Measurements from ENCODE around the gene PKNOX2.

PKNOX2 gene

GRCh38 chr11:125346179-125346530, 181.6 kb downstream of the PKNOX2 start:
- H3K27me3 ChIP-seq (ENCODE audit: control insufficient read depth in 5 of 5, insufficient read depth in 4 of 5, low read length in 5 of 5) = no peaks in the 10 kb centered on the region

DNA sequence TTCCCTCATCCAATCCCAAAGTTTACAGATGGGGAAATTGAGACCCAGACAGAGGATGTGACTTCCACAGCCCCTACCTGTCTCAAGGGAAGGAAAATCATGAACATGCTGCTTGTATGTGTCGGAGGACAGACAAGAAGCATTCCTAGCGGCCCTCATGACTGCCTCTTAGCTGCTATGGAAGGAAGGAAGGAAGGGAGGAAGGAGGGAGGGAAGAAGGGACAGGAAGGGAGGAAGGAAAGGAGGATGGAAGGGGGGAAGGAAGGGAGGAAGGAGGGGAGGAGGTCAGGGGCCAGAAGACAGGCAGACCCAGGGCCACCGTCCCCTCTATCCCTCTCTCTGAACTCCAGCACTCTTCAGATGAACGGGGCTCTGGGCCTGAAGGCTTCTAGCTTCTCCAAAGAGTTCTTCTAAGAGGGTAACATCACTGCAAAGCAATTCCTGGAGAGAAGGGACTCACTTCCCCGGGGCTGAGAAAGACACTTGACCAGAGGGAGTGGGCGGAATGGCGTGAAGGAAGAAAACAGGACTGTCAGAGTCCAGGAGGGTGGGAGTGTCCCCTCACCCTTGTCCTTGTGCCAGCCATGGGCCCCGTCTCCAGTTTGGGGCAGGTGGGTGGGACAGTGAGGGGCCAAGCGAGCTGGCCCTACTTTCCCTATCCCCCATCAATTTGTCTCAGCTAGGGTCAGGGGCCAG, 182.2 kb downstream of the PKNOX2 start:
- Histone ChIP-seq H3K27me3 (ENCODE audit: control insufficient read depth in 5 of 5, insufficient read depth in 4 of 5, low read length in 5 of 5) (no peaks in the 10 kb centered on the region), H3K4me3 (ENCODE audit: low read depth in 1 of 5, low read length in 5 of 5) (no peak overlapping the region), H3K36me3 (ENCODE audit: control insufficient read depth in 5 of 5, insufficient read depth in 5 of 5, low read length in 5 of 5) (no peaks in the 10 kb centered on the region), H3K9ac (ENCODE audit: low read length in 5 of 5) (peak overlapping the region in 1 of 5 donors; percentile 39), H3K27ac (ENCODE audit: low read depth, low read length) (peak overlapping the region; percentile 56), H3K9me3 (ENCODE audit: control insufficient read depth in 5 of 5, low read length in 5 of 5) (no peaks in the 10 kb centered on the region), H3K4me1 (ENCODE audit: control insufficient read depth in 5 of 5, insufficient read depth in 5 of 5, low read length in 5 of 5) (peaks cover 0 to 16% (median 10%) of the 10 kb centered on the region in 5 donors)

More at GRCh38 chr11:125346179-125346530, 181.6 kb downstream of the PKNOX2 start:
- Histone ChIP-seq H3K27ac (ENCODE audit: low read depth, low read length) (peak overlapping the region; percentile 56), H3K36me3 (ENCODE audit: control insufficient read depth in 5 of 5, insufficient read depth in 5 of 5, low read length in 5 of 5) (no peaks in the 10 kb centered on the region), H3K4me3 (ENCODE audit: low read depth in 1 of 5, low read length in 5 of 5) (no peak overlapping the region), H3K9ac (ENCODE audit: low read length in 5 of 5) (no peak overlapping the region), H3K4me1 (ENCODE audit: control insufficient read depth in 5 of 5, insufficient read depth in 5 of 5, low read length in 5 of 5) (peaks cover 0 to 16% (median 10%) of the 10 kb centered on the region in 5 donors), H3K9me3 (ENCODE audit: control insufficient read depth in 5 of 5, low read length in 5 of 5) (no peaks in the 10 kb centered on the region)

DNA sequence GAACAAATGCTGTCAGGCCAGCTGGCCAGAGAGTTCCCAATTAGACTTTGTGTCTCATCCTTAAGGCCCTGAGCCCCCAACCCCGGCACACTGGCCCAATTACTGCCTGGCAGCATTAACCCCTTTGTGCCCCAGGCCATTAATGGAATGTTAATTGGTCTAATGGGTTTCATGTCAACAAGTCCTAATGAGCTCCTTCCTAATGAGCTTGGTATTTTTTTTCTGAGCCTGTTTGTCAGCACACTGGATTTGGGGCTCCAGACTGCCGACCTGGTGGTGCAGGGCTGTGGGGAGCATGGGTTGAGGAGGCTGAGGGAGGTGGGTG, 182.7 kb downstream of the PKNOX2 start:
- H3K9me3 ChIP-seq (ENCODE audit: control insufficient read depth in 5 of 5, low read length in 5 of 5) = no peaks in the 10 kb centered on the region
- H3K36me3 ChIP-seq (ENCODE audit: control insufficient read depth in 5 of 5, insufficient read depth in 5 of 5, low read length in 5 of 5) = no peaks in the 10 kb centered on the region
- no peak overlapping the region for H3K4me3 ChIP-seq (ENCODE audit: low read depth in 1 of 5, low read length in 5 of 5)
- H3K27me3 ChIP-seq (ENCODE audit: control insufficient read depth in 5 of 5, insufficient read depth in 4 of 5, low read length in 5 of 5) = peaks cover 0 to under 1% (median 0%) of the 10 kb centered on the region in 5 donors
- H3K9ac ChIP-seq (ENCODE audit: low read length in 5 of 5) = no peak overlapping the region
- peak overlapping the region; percentile 56 for H3K27ac ChIP-seq (ENCODE audit: low read depth, low read length)
- peaks cover 0 to 16% (median 10%) of the 10 kb centered on the region in 5 donors for H3K4me1 ChIP-seq (ENCODE audit: control insufficient read depth in 5 of 5, insufficient read depth in 5 of 5, low read length in 5 of 5)

- Histone ChIP-seq H3K9me3 (ENCODE audit: control insufficient read depth in 5 of 5, low read length in 5 of 5) (no peaks in the 10 kb centered on the region), H3K9ac (ENCODE audit: low read length in 5 of 5) (no peak overlapping the region), H3K27me3 (ENCODE audit: control insufficient read depth in 5 of 5, insufficient read depth in 4 of 5, low read length in 5 of 5) (peaks cover 0 to 3% (median 0%) of the 10 kb centered on the region in 5 donors), H3K4me3 (ENCODE audit: low read depth in 1 of 5, low read length in 5 of 5) (no peak overlapping the region), H3K4me1 (ENCODE audit: control insufficient read depth in 5 of 5, insufficient read depth in 5 of 5, low read length in 5 of 5) (peaks cover 0 to 16% (median 10%) of the 10 kb centered on the region in 5 donors), H3K27ac (ENCODE audit: low read depth, low read length) (no peak overlapping the region), H3K36me3 (ENCODE audit: control insufficient read depth in 5 of 5, insufficient read depth in 5 of 5, low read length in 5 of 5) (no peaks in the 10 kb centered on the region)
Measured at GRCh38 chr11:125348141-125348651, 183.6 kb downstream of the PKNOX2 start.

- Histone ChIP-seq H3K27ac (ENCODE audit: low read depth, low read length) (no peak overlapping the region), H3K4me3 (ENCODE audit: low read depth in 1 of 5, low read length in 5 of 5) (no peak overlapping the region), H3K9ac (ENCODE audit: low read length in 5 of 5) (no peak overlapping the region), H3K36me3 (ENCODE audit: control insufficient read depth in 5 of 5, insufficient read depth in 5 of 5, low read length in 5 of 5) (no peaks in the 10 kb centered on the region), H3K9me3 (ENCODE audit: control insufficient read depth in 5 of 5, low read length in 5 of 5) (no peaks in the 10 kb centered on the region), H3K4me1 (ENCODE audit: control insufficient read depth in 5 of 5, insufficient read depth in 5 of 5, low read length in 5 of 5) (peaks cover 0 to 16% (median 10%) of the 10 kb centered on the region in 5 donors), H3K27me3 (ENCODE audit: control insufficient read depth in 5 of 5, insufficient read depth in 4 of 5, low read length in 5 of 5) (peaks cover 0 to 3% (median 0%) of the 10 kb centered on the region in 5 donors)
Measured at GRCh38 chr11:125348674-125349309, 184.2 kb downstream of the PKNOX2 start.

- peaks cover 0 to 3% (median 0%) of the 10 kb centered on the region in 5 donors for H3K27me3 ChIP-seq (ENCODE audit: control insufficient read depth in 5 of 5, insufficient read depth in 4 of 5, low read length in 5 of 5)
- H3K27ac ChIP-seq (ENCODE audit: low read depth, low read length) = no peak overlapping the region
- H3K9me3 ChIP-seq (ENCODE audit: control insufficient read depth in 5 of 5, low read length in 5 of 5) = no peaks in the 10 kb centered on the region
- no peak overlapping the region for H3K9ac ChIP-seq (ENCODE audit: low read length in 5 of 5)
- no peaks in the 10 kb centered on the region for H3K36me3 ChIP-seq (ENCODE audit: control insufficient read depth in 5 of 5, insufficient read depth in 5 of 5, low read length in 5 of 5)
- no peak overlapping the region for H3K4me3 ChIP-seq (ENCODE audit: low read depth in 1 of 5, low read length in 5 of 5)
- H3K4me1 ChIP-seq (ENCODE audit: control insufficient read depth in 5 of 5, insufficient read depth in 5 of 5, low read length in 5 of 5) = peaks cover 0 to 12% (median 7%) of the 10 kb centered on the region in 5 donors
Measured at GRCh38 chr11:125350206-125351032, 185.9 kb downstream of the PKNOX2 start.

DNA sequence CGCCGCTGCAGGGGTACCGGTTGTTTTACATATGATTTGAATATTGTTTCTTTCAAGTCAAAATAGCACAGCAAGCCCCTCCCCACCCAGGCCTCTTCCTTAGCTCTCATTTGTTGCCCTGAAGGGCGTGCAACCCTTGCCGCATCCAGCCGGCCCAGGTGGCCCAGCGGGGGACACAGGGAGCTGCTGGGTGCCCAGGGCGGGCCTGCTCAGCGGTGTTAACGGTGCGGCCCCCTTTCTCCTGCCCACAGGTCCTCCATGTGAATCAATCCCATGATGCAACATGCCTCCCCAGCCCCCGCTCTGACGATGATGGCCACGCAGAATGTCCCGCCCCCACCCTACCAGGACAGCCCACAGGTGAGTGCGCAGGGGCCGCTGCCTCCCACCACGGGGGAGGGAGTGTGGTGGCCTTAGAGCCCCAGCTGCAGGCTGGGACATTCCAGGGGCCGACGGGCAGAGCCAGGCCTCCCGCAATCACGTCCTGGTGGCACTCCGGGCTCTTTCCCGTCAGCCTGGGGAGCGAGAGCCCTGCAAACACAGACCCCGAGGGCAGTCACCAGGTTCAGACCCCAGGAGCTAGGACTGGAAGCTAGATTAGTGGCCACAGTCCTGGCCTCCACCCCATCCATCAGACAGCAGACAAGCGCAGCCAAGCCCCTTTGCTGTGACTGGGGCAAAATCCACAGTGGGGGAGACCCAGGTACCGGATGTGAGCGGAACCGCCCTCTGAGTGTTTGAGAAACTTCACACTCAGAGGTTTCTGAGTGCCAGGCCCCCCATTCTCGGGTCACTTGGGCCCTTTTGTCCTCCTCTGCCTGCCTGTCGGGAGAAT, 186.7 kb downstream of the PKNOX2 start:
- no peaks in the 10 kb centered on the region for H3K9me3 ChIP-seq (ENCODE audit: control insufficient read depth in 5 of 5, low read length in 5 of 5)
- H3K4me1 ChIP-seq (ENCODE audit: control insufficient read depth in 5 of 5, insufficient read depth in 5 of 5, low read length in 5 of 5) = peaks cover 0 to 5% (median 4%) of the 10 kb centered on the region in 5 donors
- H3K4me3 ChIP-seq (ENCODE audit: low read depth in 1 of 5, low read length in 5 of 5) = no peak overlapping the region
- H3K27me3 ChIP-seq (ENCODE audit: control insufficient read depth in 5 of 5, insufficient read depth in 4 of 5, low read length in 5 of 5) = peaks cover 0 to 3% (median 0%) of the 10 kb centered on the region in 5 donors
- no peak overlapping the region for H3K9ac ChIP-seq (ENCODE audit: low read length in 5 of 5)
- no peaks in the 10 kb centered on the region for H3K36me3 ChIP-seq (ENCODE audit: control insufficient read depth in 5 of 5, insufficient read depth in 5 of 5, low read length in 5 of 5)
- H3K27ac ChIP-seq (ENCODE audit: low read depth, low read length) = no peak overlapping the region

- Histone ChIP-seq H3K9ac (ENCODE audit: low read length in 5 of 5) (no peak overlapping the region), H3K9me3 (ENCODE audit: control insufficient read depth in 5 of 5, low read length in 5 of 5) (no peaks in the 10 kb centered on the region), H3K27ac (ENCODE audit: low read depth, low read length) (no peak overlapping the region), H3K4me1 (ENCODE audit: control insufficient read depth in 5 of 5, insufficient read depth in 5 of 5, low read length in 5 of 5) (peaks cover 0 to 5% (median 0%) of the 10 kb centered on the region in 5 donors), H3K36me3 (ENCODE audit: control insufficient read depth in 5 of 5, insufficient read depth in 5 of 5, low read length in 5 of 5) (no peaks in the 10 kb centered on the region), H3K4me3 (ENCODE audit: low read depth in 1 of 5, low read length in 5 of 5) (no peak overlapping the region), H3K27me3 (ENCODE audit: control insufficient read depth in 5 of 5, insufficient read depth in 4 of 5, low read length in 5 of 5) (peaks cover 0 to 3% (median 0%) of the 10 kb centered on the region in 5 donors)
Measured at GRCh38 chr11:125351868-125352250, 187.3 kb downstream of the PKNOX2 start.

DNA sequence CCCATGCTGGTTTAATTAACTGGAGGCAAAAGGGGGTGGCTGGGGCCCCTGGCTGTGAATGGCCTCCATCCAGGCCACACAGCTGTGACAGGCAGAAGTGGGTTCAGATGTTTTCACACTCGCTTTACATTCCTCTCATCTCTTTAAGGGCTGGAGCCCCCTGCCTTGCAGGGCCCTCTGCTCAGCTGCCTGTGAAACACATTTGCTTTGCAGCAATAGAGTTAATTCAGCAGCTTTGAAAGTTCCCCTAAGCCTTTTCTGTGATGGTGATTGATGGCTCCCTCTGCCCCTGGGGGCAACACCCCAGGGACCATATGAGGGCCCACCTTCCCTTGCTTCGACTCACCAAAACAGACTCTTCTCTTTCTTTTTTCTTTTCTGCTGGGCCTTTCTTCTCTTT, 192.2 kb downstream of the PKNOX2 start:
- Histone ChIP-seq H3K4me1 (ENCODE audit: control insufficient read depth in 5 of 5, insufficient read depth in 5 of 5, low read length in 5 of 5) (no peaks in the 10 kb centered on the region), H3K4me3 (ENCODE audit: low read depth in 1 of 5, low read length in 5 of 5) (no peak overlapping the region), H3K9me3 (ENCODE audit: control insufficient read depth in 5 of 5, low read length in 5 of 5) (no peaks in the 10 kb centered on the region), H3K27me3 (ENCODE audit: control insufficient read depth in 5 of 5, insufficient read depth in 4 of 5, low read length in 5 of 5) (peaks cover 0 to 3% (median 0%) of the 10 kb centered on the region in 5 donors), H3K9ac (ENCODE audit: low read length in 5 of 5) (no peak overlapping the region), H3K27ac (ENCODE audit: low read depth, low read length) (no peak overlapping the region), H3K36me3 (ENCODE audit: control insufficient read depth in 5 of 5, insufficient read depth in 5 of 5, low read length in 5 of 5) (peaks cover 0 to 3% (median 0%) of the 10 kb centered on the region in 5 donors)

Data from subcutaneous abdominal adipose tissue (tissue), 5 donors.